DMS 273 treated with DMSO at 0.1 percent for 48 hours (cell line): ENCODE results near the gene DNASE2.
"Not testable (repeated sequence)": the region's sequence is repeated elsewhere in the genome, so short reads cannot be mapped to it uniquely, and the experiment has no call there.

Source experiments
- DNase-seq: peaks from one replicate; lab custom pipeline; 2025; lab: John Stamatoyannopoulos, UW

Gene DNASE2, protein sequence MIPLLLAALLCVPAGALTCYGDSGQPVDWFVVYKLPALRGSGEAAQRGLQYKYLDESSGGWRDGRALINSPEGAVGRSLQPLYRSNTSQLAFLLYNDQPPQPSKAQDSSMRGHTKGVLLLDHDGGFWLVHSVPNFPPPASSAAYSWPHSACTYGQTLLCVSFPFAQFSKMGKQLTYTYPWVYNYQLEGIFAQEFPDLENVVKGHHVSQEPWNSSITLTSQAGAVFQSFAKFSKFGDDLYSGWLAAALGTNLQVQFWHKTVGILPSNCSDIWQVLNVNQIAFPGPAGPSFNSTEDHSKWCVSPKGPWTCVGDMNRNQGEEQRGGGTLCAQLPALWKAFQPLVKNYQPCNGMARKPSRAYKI

DNA sequence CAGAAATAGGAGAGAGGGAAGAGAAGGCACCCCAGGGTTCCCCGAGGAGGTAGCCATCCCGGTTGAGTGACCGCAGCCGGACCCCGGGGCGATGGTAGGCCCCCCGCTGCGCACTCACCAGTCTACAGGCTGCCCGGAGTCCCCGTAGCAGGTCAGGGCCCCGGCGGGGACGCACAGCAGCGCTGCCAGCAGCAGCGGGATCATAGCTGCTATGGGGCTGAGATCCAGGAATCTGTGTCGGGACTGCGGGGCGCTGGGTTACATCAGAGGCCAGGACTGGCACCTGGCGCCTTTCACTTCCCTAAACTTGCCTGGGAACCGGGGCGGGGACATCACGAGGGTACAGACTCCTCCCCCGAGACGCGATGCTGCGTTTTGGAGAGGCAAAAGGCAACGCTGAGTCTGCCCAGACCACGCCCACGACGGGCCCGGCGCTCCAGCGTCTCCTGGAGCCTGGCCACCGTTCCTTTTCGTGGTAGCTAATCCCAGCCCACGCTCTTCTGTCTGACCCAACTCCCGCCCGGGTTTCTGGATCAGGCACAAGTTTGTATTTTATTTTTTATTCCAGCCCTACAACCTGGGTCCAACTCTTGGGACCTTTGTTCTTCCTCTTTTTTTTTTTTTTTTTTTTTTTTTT is at the start of gene DNASE2:
Gene DNASE2, minus strand, starts transcription at position 278 of the 637 bp plus-strand sequence. Its CDS starts 74 bp downstream, at position 204.
- peak; percentile 94 for DNase-seq

DNA sequence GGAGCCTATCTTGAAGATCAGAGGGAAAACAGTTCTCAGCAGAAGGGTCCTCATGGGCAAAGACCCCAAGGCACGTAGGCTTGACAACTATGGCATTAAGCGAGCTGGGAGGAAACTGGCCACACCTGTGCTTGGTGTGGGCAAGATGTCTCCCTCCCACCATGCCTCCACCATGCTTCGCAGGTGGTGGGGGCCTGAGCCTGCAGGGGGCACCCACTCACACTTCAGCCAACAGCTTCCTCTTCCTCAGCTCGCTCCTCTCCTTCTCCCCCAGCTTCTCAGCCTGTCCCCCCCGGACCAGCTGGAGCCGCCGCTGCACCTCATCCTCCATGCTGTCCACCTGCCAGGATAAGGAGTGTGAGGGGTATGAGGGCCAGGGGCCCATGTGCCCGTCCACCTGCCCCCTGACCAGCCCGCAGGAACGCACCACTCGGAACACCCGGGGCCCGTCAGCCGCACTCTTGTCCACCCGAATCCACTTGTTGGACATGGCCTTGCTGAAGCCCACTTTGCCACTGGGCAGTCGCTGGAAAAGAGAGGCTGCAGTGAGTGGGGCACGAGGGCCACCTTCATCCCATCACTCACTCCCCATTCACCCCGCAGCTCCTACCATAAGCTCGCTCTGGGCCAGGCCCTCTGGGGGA is 48.9 kb upstream of the DNASE2 start:
- DNase-seq, result no peak

DNA sequence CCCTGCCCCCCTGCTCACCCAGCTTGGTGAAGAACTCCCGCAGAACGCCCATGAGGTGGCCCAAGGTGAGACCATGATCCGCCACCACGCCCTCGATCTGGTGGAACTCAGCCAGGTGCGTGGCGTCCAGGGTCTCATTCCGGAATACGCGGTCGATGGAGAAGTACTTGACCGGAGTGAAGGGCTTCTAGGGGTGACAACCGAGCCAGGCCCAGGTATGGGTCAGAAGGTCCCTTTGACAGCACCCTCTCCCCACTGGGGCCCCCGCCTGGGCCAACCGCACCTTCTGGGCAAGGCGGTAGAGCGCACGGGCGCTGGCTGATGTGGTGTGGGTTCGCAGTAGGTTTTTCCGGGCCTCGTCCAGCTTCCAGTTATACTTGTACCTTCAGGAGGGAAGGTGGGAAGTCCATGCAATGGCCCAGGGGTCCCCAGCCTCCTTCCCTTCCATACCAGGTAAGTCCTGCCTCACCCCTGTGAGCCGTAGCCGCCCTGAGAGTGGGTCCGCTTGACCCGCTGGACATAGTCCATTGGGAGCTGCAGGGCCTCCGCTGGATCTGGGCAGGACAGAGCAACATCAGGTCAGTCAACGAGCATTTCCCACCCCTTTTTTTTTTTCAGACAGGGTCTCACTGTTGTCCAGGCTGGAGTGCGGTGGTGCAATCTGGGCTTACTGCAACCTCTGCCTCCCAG is 43.5 kb upstream of the DNASE2 start:
- DNase-seq, result no peak

DNA sequence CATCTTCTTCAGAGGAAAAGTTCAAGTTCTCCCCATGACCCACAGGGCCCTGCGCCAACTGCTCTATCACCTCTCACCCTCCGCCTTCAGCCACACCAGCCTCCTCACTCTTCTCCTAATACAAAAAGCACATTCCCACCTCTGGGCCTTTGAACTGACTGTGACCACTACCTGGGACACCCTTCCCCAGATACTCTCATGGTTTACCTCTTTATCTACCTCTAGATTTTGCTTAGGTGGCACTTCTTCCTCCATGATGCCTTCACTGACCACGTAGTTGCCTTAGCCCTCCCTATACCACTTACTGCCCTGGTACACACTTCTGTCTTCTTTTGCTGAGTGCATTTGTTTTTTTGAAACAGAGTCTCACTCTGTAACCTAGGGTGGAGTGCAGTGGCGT is 41.7 kb upstream of the DNASE2 start:
- DNase-seq, result no peak

DNA sequence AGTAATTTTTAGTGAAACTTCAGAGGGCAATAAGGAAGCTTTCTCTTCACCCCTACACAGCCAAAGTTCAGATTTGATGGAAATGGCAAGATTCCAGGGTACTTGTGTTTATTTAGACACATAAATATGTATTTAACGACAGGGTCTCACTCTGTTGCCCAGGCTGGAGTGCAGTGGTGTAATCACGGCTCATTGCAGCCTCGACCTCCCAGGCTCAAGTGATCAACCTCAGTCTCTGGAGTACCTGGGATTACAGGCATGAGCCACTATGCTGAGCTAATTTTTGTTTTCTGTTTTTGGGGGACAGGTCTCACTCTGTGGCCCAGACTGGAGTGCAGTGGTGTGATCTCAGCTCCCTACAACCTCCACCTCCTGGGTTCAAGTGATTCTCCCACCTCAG is 39.8 kb upstream of the DNASE2 start:
- DNase-seq, result no peak

DNA sequence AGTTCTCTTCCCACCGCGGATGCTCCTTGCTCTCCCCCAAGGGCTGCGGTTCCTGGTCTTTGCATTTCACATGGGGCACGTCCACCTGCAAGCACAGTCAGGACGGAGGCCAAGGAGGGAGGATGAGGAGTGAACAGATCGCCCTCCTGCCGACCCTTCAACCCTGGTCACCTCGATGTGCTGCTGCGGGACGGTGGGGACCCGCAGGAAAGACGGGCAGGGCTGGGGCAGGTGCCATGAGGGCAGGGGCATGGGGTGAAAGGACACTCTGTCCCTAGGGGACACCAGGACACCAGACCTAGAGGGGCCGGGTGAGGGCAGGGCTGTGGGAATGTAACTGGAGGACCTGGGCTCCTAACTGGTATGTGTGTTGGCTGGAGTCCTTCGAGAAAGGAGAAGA is 37.0 kb upstream of the DNASE2 start:
- no peak for DNase-seq

DNA sequence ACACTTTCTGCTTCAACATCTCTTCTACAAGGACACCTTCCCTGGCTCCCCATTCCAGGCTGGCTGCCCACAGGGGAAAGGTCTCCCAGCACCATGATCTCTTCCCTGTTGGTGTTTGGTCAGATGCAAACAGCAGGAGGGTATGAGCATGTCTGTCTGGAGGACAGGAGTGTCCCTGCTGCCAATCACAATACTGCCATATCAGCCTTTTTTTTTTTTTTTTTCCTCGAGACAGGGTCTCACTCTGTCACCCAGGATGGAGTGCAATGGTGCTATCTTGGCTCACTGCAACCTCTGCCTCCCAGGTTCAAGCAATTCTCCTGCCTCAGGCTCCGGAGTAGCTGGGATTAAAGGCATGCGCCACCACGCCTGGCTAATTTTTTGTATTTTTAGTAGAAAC is 34.6 kb upstream of the DNASE2 start:
- DNase-seq, result not testable (repeated sequence)

DNA sequence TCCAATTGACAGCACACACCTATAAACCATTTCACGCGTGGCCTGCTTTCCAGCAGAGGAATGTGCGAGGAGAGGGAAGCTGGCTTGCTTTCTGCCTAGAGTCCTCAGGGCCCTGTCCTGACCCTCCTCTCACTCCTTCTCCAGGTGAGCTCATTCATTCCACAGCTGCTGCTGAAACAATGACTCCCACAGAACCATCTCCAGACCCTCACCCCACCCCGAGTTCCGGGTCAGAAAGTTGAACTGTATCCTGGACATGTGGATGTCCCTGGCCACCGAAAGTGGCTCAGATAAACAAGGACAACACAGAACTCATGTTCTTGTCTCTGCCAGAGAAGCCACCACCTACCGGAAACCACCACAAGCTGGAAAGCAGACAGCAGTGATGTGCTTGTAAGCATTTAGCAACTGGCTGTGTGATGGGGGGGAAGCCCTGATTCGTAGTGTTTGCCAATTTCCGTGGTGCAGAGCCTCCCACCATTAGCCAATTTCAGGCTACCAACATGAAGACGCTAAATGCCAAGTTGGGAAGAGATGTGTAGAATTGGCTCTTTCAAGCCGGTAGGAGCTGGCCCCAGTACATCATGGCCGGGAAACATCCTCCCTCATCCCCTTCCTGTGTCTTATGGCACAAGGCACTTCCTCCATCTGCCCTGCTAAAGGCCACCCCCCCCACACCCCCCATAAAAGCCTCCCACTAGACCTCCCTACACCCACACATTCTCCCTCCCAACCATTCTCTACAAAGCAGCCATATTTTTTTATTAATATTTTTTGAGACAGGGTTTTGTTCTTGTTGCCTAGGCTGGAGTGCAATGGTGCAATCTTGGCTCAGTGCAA is 32.8 kb upstream of the DNASE2 start:
- DNase-seq, result no peak

DNA sequence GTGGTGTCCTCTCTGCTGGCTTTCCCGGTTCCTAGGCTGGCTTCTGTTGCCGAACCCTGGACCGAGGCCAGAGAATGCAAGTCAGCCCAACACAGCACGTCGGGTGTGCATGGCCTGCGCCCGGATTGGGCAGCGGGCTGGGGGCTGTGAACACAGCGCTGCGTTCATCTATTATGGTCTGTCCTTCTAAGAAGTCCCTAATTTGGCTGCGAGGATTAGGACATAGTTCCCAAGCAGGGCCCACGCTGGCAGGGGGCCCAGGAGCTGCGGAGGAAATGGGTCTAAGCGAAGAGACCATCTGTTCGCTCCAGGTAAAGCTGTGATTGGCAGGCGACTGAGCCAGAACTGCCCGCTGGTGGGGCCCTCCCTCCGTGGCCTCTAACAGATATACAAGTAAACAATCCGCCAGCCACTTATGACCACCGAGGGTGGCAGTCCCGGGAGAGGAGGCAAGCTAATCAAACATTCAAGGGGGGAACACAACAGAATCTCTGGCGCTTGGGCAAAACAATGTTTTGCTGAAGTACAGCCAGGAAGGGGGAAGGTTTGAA is 31.8 kb upstream of the DNASE2 start:
- peak; percentile 97 for DNase-seq

DNA sequence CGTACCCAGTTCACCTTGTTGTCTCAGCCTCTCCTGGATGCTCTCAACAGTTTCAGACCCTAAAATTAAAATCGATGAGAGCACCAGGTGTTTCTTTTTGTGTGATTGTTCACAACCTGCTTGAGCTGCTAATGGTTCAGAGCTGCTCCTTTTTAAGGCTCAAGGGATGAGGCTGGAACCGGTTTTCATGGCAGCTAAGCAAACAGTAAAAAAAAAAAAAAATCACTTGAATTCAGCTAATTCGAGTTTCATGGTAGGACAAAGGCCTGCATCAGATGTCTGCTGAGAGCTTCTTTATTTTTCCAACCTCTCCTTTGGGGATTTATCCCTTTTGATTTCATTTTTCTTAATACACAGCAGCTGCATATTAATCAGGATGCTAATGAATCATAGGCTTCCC is 31.3 kb upstream of the DNASE2 start:
- DNase-seq, result no peak

DNA sequence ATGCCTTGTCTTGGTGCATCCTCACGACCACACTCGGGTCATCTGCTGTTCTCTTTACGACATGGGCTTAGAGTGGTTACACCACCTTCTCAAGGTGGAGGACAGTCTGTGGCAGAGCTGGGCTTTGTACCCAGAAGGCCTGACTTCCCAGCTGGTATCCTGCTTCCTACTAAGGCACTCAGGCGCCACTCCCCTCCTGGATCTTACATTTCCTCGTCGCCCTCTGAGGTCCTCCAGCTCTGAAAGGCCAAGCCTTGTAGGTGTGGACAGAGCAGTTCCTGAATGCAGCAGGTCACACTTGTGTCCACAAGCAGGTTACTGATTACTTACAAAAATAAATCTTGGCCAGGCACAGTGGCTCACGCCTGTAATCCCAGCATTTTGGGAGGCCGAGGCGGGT is 25.9 kb upstream of the DNASE2 start:
- no peak for DNase-seq

DNA sequence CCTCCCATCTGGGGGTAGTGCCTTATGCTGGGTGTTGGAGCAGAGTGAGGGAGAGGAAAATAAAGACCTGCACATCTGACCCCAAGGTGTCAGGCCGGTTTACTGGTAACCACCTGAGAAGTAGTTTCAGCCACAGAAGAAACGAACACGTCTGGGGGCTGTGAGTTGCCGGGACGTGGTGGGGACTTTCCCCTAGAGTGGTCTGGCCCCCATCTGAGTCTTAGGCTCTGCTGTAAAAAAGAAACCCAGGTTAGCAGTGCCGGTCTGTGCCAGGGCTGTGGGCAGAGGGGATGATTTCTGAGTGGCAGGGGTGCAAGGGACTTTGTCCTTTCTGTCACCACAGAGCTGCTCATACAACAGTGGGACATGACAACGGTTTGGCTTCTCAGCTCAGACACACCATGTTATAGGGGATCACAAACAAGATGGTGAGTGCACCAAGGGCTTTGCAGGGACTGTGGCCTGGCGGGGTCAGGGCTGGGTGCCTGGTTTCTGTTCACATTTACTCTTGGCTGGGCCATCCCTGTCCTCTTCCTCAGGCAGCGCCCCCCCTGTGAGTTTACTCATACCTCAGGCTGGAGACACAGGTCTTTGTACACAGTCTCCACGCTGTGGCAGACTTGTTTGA is 18.8 kb upstream of the DNASE2 start:
- DNase-seq, result no peak

DNA sequence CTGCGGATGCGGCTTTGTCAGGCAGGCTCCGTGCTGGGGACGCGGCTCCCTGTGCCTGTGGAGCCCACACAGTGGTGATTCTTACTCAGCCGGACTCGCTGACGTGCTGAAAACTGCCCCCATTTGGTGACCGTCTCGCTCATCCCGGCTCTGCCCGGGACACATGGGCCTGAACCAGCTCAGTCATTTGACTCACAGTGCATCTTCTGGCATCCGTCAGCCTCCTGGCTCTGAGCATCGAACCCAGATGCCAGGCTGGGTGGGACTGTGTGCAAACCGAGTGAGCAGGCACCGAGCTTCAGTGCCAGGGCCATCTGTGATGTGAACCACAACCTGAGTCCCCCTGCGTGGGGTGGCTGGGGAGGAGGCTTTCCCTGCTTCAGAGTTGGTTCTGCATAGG is 15.2 kb upstream of the DNASE2 start:
- no peak for DNase-seq

DNA sequence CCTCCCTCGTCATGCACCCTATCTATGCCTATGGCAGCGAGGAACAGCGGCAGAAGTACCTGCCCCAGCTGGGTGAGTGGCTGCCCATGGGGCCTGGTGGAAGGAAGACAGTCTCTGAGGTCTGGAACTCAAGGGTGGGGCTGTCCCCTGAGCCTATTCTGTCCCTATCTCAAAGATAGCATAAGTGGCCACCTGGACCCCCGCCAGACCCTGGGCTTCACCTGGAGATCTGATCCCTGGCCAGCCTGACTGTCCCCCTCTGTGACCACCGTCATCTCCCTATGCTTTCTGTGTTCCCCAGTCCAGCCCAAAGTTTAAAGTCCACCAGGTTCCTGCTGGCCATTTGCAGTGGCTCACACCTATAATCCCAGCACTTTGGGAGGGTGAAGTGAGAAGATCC is 12.3 kb upstream of the DNASE2 start:
- no peak for DNase-seq

DNA sequence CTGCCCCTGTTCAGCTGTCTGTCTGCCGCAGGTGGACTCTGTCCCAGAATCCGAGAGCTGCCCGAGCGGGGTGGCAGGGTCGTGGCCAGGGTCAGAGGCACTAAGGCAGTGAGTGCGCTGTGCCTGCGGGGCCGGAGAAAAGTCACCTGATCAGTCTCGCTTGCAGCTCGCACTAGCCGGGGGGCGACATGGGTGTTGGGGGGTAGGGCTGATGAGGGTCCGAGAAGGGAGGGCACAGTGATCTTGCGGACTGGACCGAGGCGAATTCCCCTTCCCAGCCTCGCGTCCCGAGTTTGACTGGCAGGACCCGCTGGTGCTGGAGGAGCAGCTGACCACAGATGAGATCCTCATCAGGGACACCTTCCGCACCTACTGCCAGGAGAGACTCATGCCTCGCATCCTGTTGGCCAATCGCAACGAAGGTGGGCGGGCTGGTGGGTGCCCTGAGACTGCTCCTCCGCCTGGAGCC is 10.3 kb upstream of the DNASE2 start:
- DNase-seq, result no peak

DNA sequence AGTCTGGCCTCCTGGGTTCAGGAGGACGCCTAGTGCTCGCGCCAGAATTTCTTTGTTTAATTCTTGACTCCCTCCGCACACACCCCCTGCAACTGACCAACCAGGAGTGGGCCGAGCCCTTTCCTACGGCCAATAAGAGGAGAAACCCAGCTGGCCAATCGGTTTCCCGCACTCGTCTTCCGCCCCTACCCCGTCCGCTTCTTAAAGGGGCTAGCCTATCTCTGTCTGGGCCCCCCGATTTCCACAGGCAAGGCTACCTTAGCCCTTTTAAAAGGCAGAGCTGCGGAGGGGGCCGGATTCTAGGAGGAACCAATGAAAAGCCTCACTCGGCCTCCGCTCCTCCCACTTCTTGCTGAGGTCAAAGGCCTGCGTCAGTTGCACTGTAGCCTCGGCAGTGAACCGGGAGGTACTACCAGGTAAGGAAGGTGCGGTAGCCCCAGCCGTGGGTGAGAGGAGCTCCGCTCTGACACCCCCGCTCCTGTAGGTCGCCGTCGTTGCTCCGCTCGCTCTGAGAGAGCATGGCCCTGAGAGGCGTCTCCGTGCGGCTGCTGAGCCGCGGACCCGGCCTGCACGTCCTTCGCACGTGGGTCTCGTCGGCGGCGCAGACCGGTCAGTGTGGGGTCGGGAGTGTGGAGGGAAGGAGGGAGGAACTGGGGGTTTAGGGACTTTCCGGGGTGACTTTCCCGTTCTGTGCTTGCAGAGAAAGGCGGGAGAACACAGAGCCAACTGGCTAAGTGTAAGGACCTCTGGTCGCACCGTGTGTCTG is 9.7 kb upstream of the DNASE2 start, which contains the start of gene GCDH:
Gene GCDH, plus strand, starts transcription at position 374 of the 766 bp plus-strand sequence. Its CDS starts 145 bp downstream, at position 519.
- DNase-seq, result peak; percentile 99

DNA sequence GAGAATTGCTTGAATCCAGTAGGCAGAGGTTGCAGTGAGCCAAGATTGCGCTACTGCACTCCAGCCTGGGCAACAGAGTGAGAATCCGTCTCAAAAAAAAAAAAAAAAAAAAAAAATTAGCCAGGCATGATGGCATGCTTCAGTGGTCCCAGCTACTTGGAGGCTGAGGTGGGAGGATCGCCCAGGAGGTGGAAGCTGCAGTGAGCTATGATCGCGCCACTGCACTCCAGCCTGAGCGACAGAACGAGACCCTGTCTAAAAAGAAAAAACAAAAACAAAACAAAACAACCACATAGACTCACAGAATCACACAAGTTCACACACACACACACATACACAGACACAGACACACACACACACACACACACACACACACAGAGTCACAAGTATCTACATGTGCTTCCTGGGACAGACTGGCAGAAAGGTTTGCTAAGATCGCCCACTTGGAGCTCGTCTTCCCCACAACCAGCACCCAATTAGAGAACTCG is 9.1 kb upstream of the DNASE2 start:
- not testable (repeated sequence) for DNase-seq

DNA sequence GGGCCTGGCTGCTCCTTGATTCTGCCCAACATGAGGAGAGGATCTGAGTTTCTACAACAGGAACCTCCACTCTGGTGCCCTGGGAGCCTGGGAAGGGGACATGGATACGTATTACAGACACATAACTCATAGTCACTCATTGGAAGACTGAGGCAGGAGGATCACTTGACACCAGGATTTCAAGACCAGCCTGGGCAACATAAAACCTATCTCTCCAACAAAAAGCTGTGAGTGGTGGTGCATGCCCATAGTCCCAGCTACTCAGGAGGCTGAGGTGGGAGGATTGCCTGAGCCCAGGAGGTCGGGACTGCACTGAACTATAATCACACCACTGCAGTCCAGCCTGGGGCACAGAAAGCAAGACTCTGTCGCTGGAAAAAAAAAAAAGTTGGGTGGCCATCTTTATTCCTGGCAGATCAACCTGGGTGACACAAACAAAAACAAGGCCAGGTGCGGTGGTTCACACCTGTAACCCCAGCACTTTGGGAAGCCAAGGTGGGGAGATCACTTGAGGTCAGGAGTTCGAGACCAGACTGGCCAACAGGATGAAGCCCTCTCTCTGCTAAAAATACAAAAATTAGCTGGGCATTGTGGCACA is 6.9 kb upstream of the DNASE2 start:
- DNase-seq, result no peak
